Cardiac fibroblast (primary cell): ENCODE results near the gene KANSL1L.
"Not testable (repeated sequence)": the region's sequence is repeated elsewhere in the genome, so short reads cannot be mapped to it uniquely, and the experiment has no call there.

Experiments used
- DNase-seq, 2 donors: peaks; one replicate each; pipeline versions ENCODE4 v3.0.0 to v3.0.0-alpha.2; 2010; ENCODE audit warnings: low read depth in 2 of 2
- H3K4me3 ChIP-seq, 2 donors: replicated peaks in 1 of 2; 1 replicate in 1 of 2; 2 replicates in 1 of 2; pipeline ENCODE4 v1.5.1; 2011; ENCODE audit warnings: low read depth in 2 of 2, low read length in 2 of 2, mild to moderate bottlenecking in 2 of 2, moderate library complexity in 1 of 2
- CTCF ChIP-seq: IDR thresholded peaks from one replicate; pipeline ENCODE4 v1.5.1; 2011; ENCODE audit warnings: low read depth, mild to moderate bottlenecking, low read length, inconsistent platforms

Gene KANSL1L

GRCh38 chr2:210177769-210178168 is 6.6 kb upstream of the KANSL1L start:
- no peak for DNase-seq
- H3K4me3 ChIP-seq = no peak overlapping the region
- TF ChIP-seq CTCF = no peak

GRCh38 chr2:210177115-210177514 is 5.9 kb upstream of the KANSL1L start:
- not testable (repeated sequence) for DNase-seq

GRCh38 chr2:210174086-210174485 is 2.9 kb upstream of the KANSL1L start:
- TF ChIP-seq CTCF = no peak
- no peak for DNase-seq
- no peak overlapping the region for H3K4me3 ChIP-seq

More at GRCh38 chr2:210177115-210177514, 5.9 kb upstream of the KANSL1L start:
- not testable (repeated sequence) for H3K4me3 ChIP-seq

GRCh38 chr2:210172219-210172575 is 988 bp upstream of the KANSL1L start:
- no peak for TF ChIP-seq CTCF
- peak overlapping the region; percentile 51 to 84 for H3K4me3 ChIP-seq
- no peak for DNase-seq

- peak overlapping the region; percentile 84 for H3K4me3 ChIP-seq
- peak; percentile 98 for DNase-seq
- TF ChIP-seq CTCF = no peak
These were observed 534 bp downstream of the KANSL1L start for GRCh38 chr2:210170446-210171303.

GRCh38 chr2:210170196-210170445 is 1.1 kb downstream of the KANSL1L start:
- DNase-seq = no peak
- H3K4me3 ChIP-seq = peak overlapping the region; percentile 84
- TF ChIP-seq CTCF = no peak

GRCh38 chr2:210169516-210170195 is 1.6 kb downstream of the KANSL1L start:
- TF ChIP-seq CTCF = no peak
- H3K4me3 ChIP-seq = peak overlapping the region; percentile 84
- DNase-seq = peak; percentile 76 to 92
